H1 (cell line): Measurements from ENCODE around the gene INVS. TPM values are rescaled to one million over a fixed set of nuclear protein-coding genes. Genes with fewer than 3 reads are reported as not detected.

Experiments
- CTCF ChIA-PET: fragments of 300-600 bp; sonication (Branson Sonifier 250); formaldehyde crosslinking; loops from one replicate; lab custom pipeline; 2021; ENCODE audit not compliant: partially characterized antibody; lab: Charles Lee
- POLR2A ChIA-PET: fragments of 300-600 bp; sonication (Branson Sonifier 250); formaldehyde crosslinking; loops from one replicate; lab custom pipeline; 2021; ENCODE audit warnings: inconsistent platforms; ENCODE audit not compliant: partially characterized antibody; lab: Charles Lee
- DNase-seq, 2 experiments: peaks; one replicate each; pipeline versions ENCODE4 v3.0.0 to v3.0.0-alpha.2; 2010 to 2022; ENCODE audit warnings: low spot score in 2 of 2, low read depth in 1 of 2, mixed read lengths in 1 of 2
- FAIRE-seq: peaks from 2 replicates; lab custom pipeline; 2011; peaks lifted over from hg19 to GRCh38; lab: Jason Lieb, UNC
- H2AFZ ChIP-seq: 2 replicates; pipeline ENCODE4 v1.8.1; 2012; ENCODE audit warnings: low read length, inconsistent platforms
- H2AK5ac ChIP-seq: 2 replicates; pipeline ENCODE4 v1.6.1; 2013; ENCODE audit warnings: low read depth, low read length
- H2BK120ac ChIP-seq: replicated peaks from 2 replicates; pipeline ENCODE3; 2013; ENCODE audit warnings: low read depth, low read length, inconsistent platforms
- H2BK12ac ChIP-seq: 2 replicates; pipeline ENCODE4 v1.6.1; 2013; ENCODE audit warnings: low read depth, low read length
- H2BK15ac ChIP-seq: 2 replicates; pipeline ENCODE4 v1.6.1; 2013; ENCODE audit warnings: low read length
- H2BK20ac ChIP-seq: 2 replicates; pipeline ENCODE4 v1.6.1; 2013; ENCODE audit warnings: low read length
- H2BK5ac ChIP-seq: 2 replicates; pipeline ENCODE4 v1.6.1; 2013; ENCODE audit warnings: low read depth, low read length
- H3K14ac ChIP-seq: 2 replicates; pipeline ENCODE4 v1.6.1; 2013; ENCODE audit warnings: inconsistent platforms; ENCODE audit not compliant: insufficient read length
- H3K18ac ChIP-seq: 2 replicates; pipeline ENCODE4 v1.6.1; 2013; ENCODE audit warnings: low read length; ENCODE audit errors: extremely low read depth
- H3K23ac ChIP-seq: 2 replicates; pipeline ENCODE4 v1.6.1; 2013; ENCODE audit warnings: inconsistent platforms; ENCODE audit not compliant: insufficient read length
- H3K23me2 ChIP-seq: 2 replicates; pipeline ENCODE4 v1.6.1; 2013; ENCODE audit warnings: low read depth, low read length
- H3K27ac ChIP-seq: 2 replicates; pipeline ENCODE4 v1.6.1; 2011; ENCODE audit warnings: low read depth, low read length, inconsistent platforms
- H3K27me3 ChIP-seq, 4 experiments: replicated peaks in 1 of 4; 1 replicate in 1 of 4; 2 replicates in 3 of 4; pipeline versions ENCODE4 v1.6.1 to v1.8.1; 2011 to 2013; ENCODE audit warnings: low read length in 3 of 4, mild to moderate bottlenecking in 3 of 4, inconsistent platforms in 2 of 4, mixed read lengths in 2 of 4, moderate library complexity in 1 of 4; ENCODE audit not compliant: control insufficient read depth in 3 of 4, insufficient read depth in 3 of 4; ENCODE audit errors: extremely low read depth in 1 of 4
- H3K36me3 ChIP-seq, 4 experiments: 2 replicates each; pipeline versions ENCODE4 v1.6.1 to v1.8.1; 2011 to 2013; ENCODE audit warnings: mild to moderate bottlenecking in 4 of 4, low read length in 3 of 4, moderate library complexity in 2 of 4, control low read depth in 1 of 4, inconsistent platforms in 1 of 4; ENCODE audit not compliant: insufficient read depth in 4 of 4, control insufficient read depth in 2 of 4
- H3K4ac ChIP-seq: replicated peaks from 2 replicates; pipeline ENCODE3; 2013; ENCODE audit warnings: low read length, low read depth, mixed read lengths, inconsistent platforms; ENCODE audit not compliant: insufficient read length
- H3K4me1 ChIP-seq, 4 experiments: replicated peaks in 1 of 4; 1 replicate in 1 of 4; 2 replicates in 3 of 4; pipeline versions ENCODE4 v1.6.1 to v1.8.1; 2011 to 2013; ENCODE audit warnings: low read length in 3 of 4, inconsistent platforms in 2 of 4, mixed read lengths in 1 of 4; ENCODE audit not compliant: insufficient read depth in 4 of 4, control insufficient read depth in 3 of 4
- H3K4me2 ChIP-seq, 2 experiments: 2 replicates each; pipeline versions ENCODE4 v1.6.1 to v1.8.1; 2011 to 2013; ENCODE audit warnings: low read depth in 2 of 2, low read length in 2 of 2, control low read depth in 1 of 2, inconsistent platforms in 1 of 2, mild to moderate bottlenecking in 1 of 2; ENCODE audit not compliant: insufficient read depth in 1 of 2
- H3K4me3 ChIP-seq, 4 experiments: fragments of 200-600, 300-600 bp in 1 of 4; sonication (generic), shearing (Covaris generic), sonication (Bioruptor Twin) in 1 of 4; 2 replicates each; pipeline versions ENCODE4 v1.5.1 to v1.8.1; 2011 to 2016; ENCODE audit warnings: low read length in 4 of 4, low read depth in 3 of 4, control low read depth in 2 of 4, inconsistent platforms in 2 of 4, mild to moderate bottlenecking in 2 of 4, mixed read lengths in 1 of 4, moderate library complexity in 1 of 4; ENCODE audit not compliant: insufficient read depth in 2 of 4; ENCODE audit errors: extremely low read depth in 1 of 4
- H3K56ac ChIP-seq: replicated peaks from 2 replicates; pipeline ENCODE3; 2013; ENCODE audit warnings: low read depth, mild to moderate bottlenecking, mixed read lengths, low read length, inconsistent platforms; ENCODE audit not compliant: insufficient read length
- H3K79me1 ChIP-seq: 2 replicates; pipeline ENCODE4 v1.6.1; 2013; ENCODE audit warnings: low read depth, low read length, control low read depth
- H3K79me2 ChIP-seq, 2 experiments: 2 replicates each; pipeline versions ENCODE4 v1.6.1 to v1.8.1; 2012 to 2013; ENCODE audit warnings: low read length in 2 of 2, mild to moderate bottlenecking in 2 of 2, inconsistent platforms in 1 of 2; ENCODE audit not compliant: insufficient read depth in 2 of 2, control insufficient read depth in 1 of 2
- H3K9ac ChIP-seq, 4 experiments: replicated peaks in 1 of 4; 1 replicate in 1 of 4; 2 replicates in 3 of 4; pipeline versions ENCODE4 v1.6.1 to v1.8.1; 2011 to 2013; ENCODE audit warnings: low read depth in 3 of 4, low read length in 3 of 4, control low read depth in 2 of 4, mild to moderate bottlenecking in 2 of 4, moderate library complexity in 2 of 4, inconsistent platforms in 1 of 4; ENCODE audit errors: extremely low read depth in 1 of 4
- H3K9me3 ChIP-seq, 2 experiments: 2 replicates each; pipeline versions ENCODE4 v1.6.1 to v1.8.1; 2012 to 2013; ENCODE audit warnings: mild to moderate bottlenecking in 2 of 2, moderate library complexity in 2 of 2, control low read depth in 1 of 2, inconsistent platforms in 1 of 2, low read depth in 1 of 2, low read length in 1 of 2, mixed read lengths in 1 of 2; ENCODE audit not compliant: insufficient read depth in 2 of 2
- H4K20me1 ChIP-seq, 2 experiments: replicated peaks in 1 of 2; 2 replicates each; pipeline versions ENCODE3 to v1.8.1; 2011 to 2013; ENCODE audit warnings: inconsistent platforms in 2 of 2, low read length in 2 of 2, mild to moderate bottlenecking in 1 of 2; ENCODE audit not compliant: insufficient read depth in 2 of 2, control insufficient read depth in 1 of 2
- H4K5ac ChIP-seq: 2 replicates; pipeline ENCODE4 v1.6.1; 2013; ENCODE audit warnings: low read length, low read depth, mixed read lengths, inconsistent platforms; ENCODE audit not compliant: insufficient read length
- H4K8ac ChIP-seq: 2 replicates; pipeline ENCODE4 v1.8.0; 2013; ENCODE audit warnings: mild to moderate bottlenecking, moderate library complexity, low read length, inconsistent platforms; ENCODE audit not compliant: insufficient read depth; ENCODE audit errors: extremely low read depth
- H4K91ac ChIP-seq: replicated peaks from 2 replicates; pipeline ENCODE3; 2013; ENCODE audit warnings: low read length, mixed read lengths, inconsistent platforms; ENCODE audit not compliant: insufficient read length
- CEBPB ChIP-seq: IDR thresholded peaks from 2 replicates; pipeline ENCODE4 v1.6.1; 2012; ENCODE audit warnings: low read depth, low read length
- CTBP2 ChIP-seq: IDR thresholded peaks from 2 replicates; pipeline ENCODE4 v1.7.0; 2011; ENCODE audit warnings: borderline replicate concordance, mild to moderate bottlenecking, moderate library complexity, mixed read lengths, low read length; ENCODE audit not compliant: insufficient read depth, insufficient read length
- CTCF ChIP-seq, 3 experiments: IDR thresholded peaks; 1 replicate in 2 of 3; 2 replicates in 1 of 3; pipeline versions ENCODE4 v1.5.1 to v1.6.1; 2011; ENCODE audit warnings: low read length in 3 of 3, mild to moderate bottlenecking in 3 of 3, inconsistent platforms in 2 of 3, low read depth in 1 of 3, moderate library complexity in 1 of 3; ENCODE audit not compliant: insufficient read depth in 1 of 3; ENCODE audit errors: control extremely low read depth in 1 of 3
- GABPA ChIP-seq: IDR thresholded peaks from 2 replicates; pipeline ENCODE4 v1.6.1; 2011; ENCODE audit warnings: mild to moderate bottlenecking, low read length, moderate library complexity, borderline replicate concordance; ENCODE audit not compliant: insufficient read depth
- HDAC2 ChIP-seq, 2 experiments: fragments of 300-600 bp in 1 of 2; sonication (generic) in 1 of 2; IDR thresholded peaks; 2 replicates each; pipeline ENCODE4 v1.6.1; 2011 to 2012; ENCODE audit warnings: low read depth in 2 of 2, low read length in 2 of 2, mild to moderate bottlenecking in 2 of 2, moderate library complexity in 2 of 2, borderline replicate concordance in 1 of 2, inconsistent platforms in 1 of 2
- RAD21 ChIP-seq, 2 experiments: IDR thresholded peaks in 1 of 2; conservative IDR thresholded peaks in 1 of 2; 2 replicates each; pipeline ENCODE4 v1.6.1; 2011; ENCODE audit warnings: low read depth in 2 of 2, low read length in 2 of 2, improper control_type of control experiment in 1 of 2, inconsistent platforms in 1 of 2, mild to moderate bottlenecking in 1 of 2, moderate library complexity in 1 of 2
- SIN3A ChIP-seq, 2 experiments: IDR thresholded peaks in 1 of 2; conservative IDR thresholded peaks in 1 of 2; 2 replicates each; pipeline ENCODE4 v1.6.1; 2011 to 2012; ENCODE audit warnings: low read length in 2 of 2, improper control_type of control experiment in 1 of 2, low read depth in 1 of 2, mild to moderate bottlenecking in 1 of 2
- SIRT6 ChIP-seq: IDR thresholded peaks from one replicate; pipeline ENCODE4 v1.7.1; 2012; ENCODE audit warnings: low read length, inconsistent platforms
- WGBS, 2 experiments: shearing (Covaris generic) in 1 of 2; methylation state at CpG; one replicate each; pipeline versions ENCODE4 v1.1.6 to v1.1.7; 2013 to 2015; ENCODE audit warnings: low lambda C conversion rate in 2 of 2, mixed read lengths in 2 of 2, inconsistent platforms in 1 of 2, low coverage in 1 of 2, missing lambda C conversion rate in 1 of 2; ENCODE audit not compliant: insufficient replicate concordance in 2 of 2, insufficient coverage in 1 of 2, insufficient read length in 1 of 2; ENCODE audit errors: extremely low coverage in 1 of 2, missing lambda C conversion rate in 1 of 2; 5-methylcytosine and 5-hydroxymethylcytosine counted together
- polyA plus RNA-seq, 7 experiments: library from polyadenylated mRNA; depleted of rRNA in 3 of 7; stranded (reverse) in 5 of 7; unstranded in 2 of 7; fragments of >200 nt in 5 of 7; fragments of 200-250 nt in 2 of 7; gene quantifications; 1 replicate in 5 of 7; 2 replicates in 1 of 7; 4 replicates in 1 of 7; pipeline versions ENCODE4 v1.2.1 to v1.2.3, GENCODE V29; 2011 to 2013; ENCODE audit warnings: missing spikeins in 2 of 7, mixed read lengths in 2 of 7
- total RNA-seq: library from RNA; stranded (reverse); fragmentation: NEBNext Ultra II Directional; extraction: Animal tissue kit (Norgen Biotek cat#: 25700); gene quantifications from 2 replicates; pipeline ENCODE4 v1.2.1, GENCODE V29; 2021

INVS gene
- total and polyA plus RNA-seq, 2 of the 8 experiments (the other 6 are each of a cell fraction or from before 2014, with no cell fraction given), result 4.1 to 6.9 TPM

GRCh38 chr9:100227636-100228035 lies 128.6 kb downstream of the INVS start:
- Histone ChIP-seq H3K79me1 (no peaks in the 10 kb centered on the region), H3K4me3 (no peak overlapping the region), H3K23me2 (no peaks in the 10 kb centered on the region), H3K56ac (no peak overlapping the region), H4K91ac (no peak overlapping the region), H3K9ac (no peak overlapping the region), H3K27me3 (no peaks in the 10 kb centered on the region), H4K5ac (no peak overlapping the region), H2BK5ac (no peak overlapping the region), H2BK120ac (no peak overlapping the region), H4K20me1 (no peaks in the 10 kb centered on the region), H2BK20ac (no peak overlapping the region), H3K79me2 (no peaks in the 10 kb centered on the region), H3K14ac (no peak overlapping the region), H3K36me3 (no peaks in the 10 kb centered on the region; a peak in 1 of 8 replicates), H3K9me3 (peaks cover 0 to 3% of the 10 kb centered on the region in 2 experiments; a peak in 1 of 4 replicates), H2BK15ac (no peak overlapping the region), H2AFZ (no peak overlapping the region), H3K4ac (no peak overlapping the region), H4K8ac (no peak overlapping the region), H3K4me1 (no peaks in the 10 kb centered on the region), H3K4me2 (no peak overlapping the region), H3K27ac (no peak overlapping the region), H3K23ac (no peak overlapping the region), H2BK12ac (no peak overlapping the region), H2AK5ac (no peak overlapping the region), H3K18ac (no peak overlapping the region)
- POLR2A ChIA-PET, result no interaction called here
- TF ChIP-seq CTBP2, result no peak
- no peak for TF ChIP-seq SIRT6
- TF ChIP-seq SIN3A (conservative IDR thresholded peaks at IDR 0.05 in 1 of 2, IDR thresholded peaks at IDR 0.05 in 1 of 2; ENCODE audit: low read depth in 1 of 2, low read length in 2 of 2), result no peak
- no peak for TF ChIP-seq CTCF (IDR thresholded peaks at IDR 0.05; ENCODE audit: control extremely low read depth in 1 of 3, insufficient read depth in 1 of 3, low read depth in 1 of 3, low read length in 3 of 3)
- TF ChIP-seq HDAC2 (IDR thresholded peaks at IDR 0.05; ENCODE audit: borderline replicate concordance in 1 of 2, low read depth in 2 of 2, low read length in 2 of 2), result no peak
- TF ChIP-seq CEBPB, result no peak
- no peak for TF ChIP-seq GABPA
- TF ChIP-seq RAD21 (IDR thresholded peaks at IDR 0.05 in 1 of 2, conservative IDR thresholded peaks at IDR 0.05 in 1 of 2; ENCODE audit: low read depth in 2 of 2, low read length in 2 of 2), result no peak
- DNase-seq (no peak), FAIRE-seq (no peak)
- CTCF ChIA-PET, result no interaction called here
- 97% methylated on average over 2 of the region's 2 CpGs; no CpG with 5 or more reads in 1 of the 2 experiments for WGBS, 2 experiments
